ENCODE data around the gene TSEN2. TPM values are rescaled to one million over a fixed set of nuclear protein-coding genes. Genes with fewer than 3 reads are reported as not detected.

TSEN2 gene
- total and polyA plus RNA-seq, 12 donors, result 11.1 to 27.6 (median 20.5) TPM

DNA sequence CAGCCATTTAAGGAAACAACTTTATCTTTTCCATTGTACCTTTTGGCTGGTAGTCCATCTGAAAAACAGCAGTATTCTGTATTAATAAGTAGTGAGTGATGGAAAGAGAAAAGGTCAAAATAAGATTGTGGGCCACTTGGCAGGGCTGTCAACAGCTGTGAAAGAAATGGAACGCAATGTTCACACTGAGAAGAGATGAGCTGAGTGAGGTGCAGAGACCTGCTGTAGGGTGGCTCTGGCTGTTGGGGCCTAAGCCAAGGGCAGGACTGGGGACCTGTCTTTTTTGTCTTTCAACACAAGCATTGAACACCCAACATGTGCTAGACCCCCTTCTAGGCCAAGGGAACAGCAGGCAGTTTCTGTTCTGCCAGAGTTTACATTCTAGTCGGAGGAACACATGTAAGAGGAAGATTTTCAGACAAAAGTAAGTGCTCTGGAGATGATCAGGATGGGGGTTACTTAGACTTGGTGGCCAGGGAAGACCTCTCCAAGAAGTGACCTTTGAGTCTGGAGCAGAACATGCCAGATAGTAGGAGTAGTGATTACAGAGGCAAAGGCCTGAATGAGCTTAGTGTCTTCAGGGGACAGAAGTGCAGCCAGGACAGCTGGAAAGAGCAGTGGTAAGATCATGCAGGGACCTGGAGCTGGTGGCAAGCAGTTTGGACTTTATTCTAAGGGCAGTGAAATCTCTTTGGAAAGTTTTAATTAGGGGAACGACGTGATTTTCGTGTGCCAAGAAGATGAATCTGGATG lies 29.6 kb downstream of the TSEN2 start:
- DNase-seq, result peak in 1 of 7 donors; percentile 40
- Histone ChIP-seq H3K9me3 (replicated peaks in 1 of 3) (no peaks in the 10 kb centered on the region), H3K4me3 (no peak overlapping the region), H3K27ac (no peak overlapping the region), H3K4me1 (replicated peaks in 1 of 2) (peaks cover under 1 to 4% of the 10 kb centered on the region in 2 donors), H3K27me3 (no peaks in the 10 kb centered on the region), H3K36me3 (replicated peaks in 1 of 2) (peaks cover 0 to 5% of the 10 kb centered on the region in 2 donors)
- intact Hi-C loops (cut with DNase I), result no loop called here
- 89 to 94% (median 92%) methylated on average over 5 of the region's 5 CpGs for WGBS, 4 donors
- TF ChIP-seq POLR2A (IDR thresholded peaks at IDR 0.05), result no peak
- TF ChIP-seq, protein P1, sequence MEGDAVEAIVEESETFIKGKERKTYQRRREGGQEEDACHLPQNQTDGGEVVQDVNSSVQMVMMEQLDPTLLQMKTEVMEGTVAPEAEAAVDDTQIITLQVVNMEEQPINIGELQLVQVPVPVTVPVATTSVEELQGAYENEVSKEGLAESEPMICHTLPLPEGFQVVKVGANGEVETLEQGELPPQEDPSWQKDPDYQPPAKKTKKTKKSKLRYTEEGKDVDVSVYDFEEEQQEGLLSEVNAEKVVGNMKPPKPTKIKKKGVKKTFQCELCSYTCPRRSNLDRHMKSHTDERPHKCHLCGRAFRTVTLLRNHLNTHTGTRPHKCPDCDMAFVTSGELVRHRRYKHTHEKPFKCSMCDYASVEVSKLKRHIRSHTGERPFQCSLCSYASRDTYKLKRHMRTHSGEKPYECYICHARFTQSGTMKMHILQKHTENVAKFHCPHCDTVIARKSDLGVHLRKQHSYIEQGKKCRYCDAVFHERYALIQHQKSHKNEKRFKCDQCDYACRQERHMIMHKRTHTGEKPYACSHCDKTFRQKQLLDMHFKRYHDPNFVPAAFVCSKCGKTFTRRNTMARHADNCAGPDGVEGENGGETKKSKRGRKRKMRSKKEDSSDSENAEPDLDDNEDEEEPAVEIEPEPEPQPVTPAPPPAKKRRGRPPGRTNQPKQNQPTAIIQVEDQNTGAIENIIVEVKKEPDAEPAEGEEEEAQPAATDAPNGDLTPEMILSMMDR (IDR thresholded peaks at IDR 0.05), result no peak

DNA sequence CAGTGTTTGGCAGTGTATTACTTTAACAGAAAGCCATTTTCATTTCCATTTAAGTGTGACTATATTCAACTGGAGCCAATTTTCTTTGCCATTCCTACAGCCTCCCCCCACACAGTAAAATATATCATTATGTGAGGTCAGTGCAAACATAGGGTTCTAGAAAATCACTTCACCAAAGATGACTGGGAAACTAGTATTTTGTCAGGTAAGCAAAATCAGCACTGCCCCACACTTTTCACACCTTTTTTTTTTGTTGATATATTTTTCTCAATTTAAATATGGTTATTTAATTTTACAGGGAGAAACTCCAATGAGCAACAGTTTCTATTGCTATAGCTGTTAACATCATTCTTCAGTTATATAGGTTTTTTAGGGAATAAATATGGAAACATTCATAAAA lies 31.4 kb downstream of the TSEN2 start:
- Histone ChIP-seq H3K36me3 (replicated peaks in 1 of 2) (peaks cover 0 to 1% of the 10 kb centered on the region in 2 donors), H3K4me3 (no peak overlapping the region), H3K9me3 (replicated peaks in 1 of 3) (no peaks in the 10 kb centered on the region), H3K27me3 (no peaks in the 10 kb centered on the region), H3K4me1 (replicated peaks in 1 of 2) (no peaks in the 10 kb centered on the region), H3K27ac (no peak overlapping the region)
- no peak for TF ChIP-seq POLR2A (IDR thresholded peaks at IDR 0.05)
- TF ChIP-seq, protein P1 (IDR thresholded peaks at IDR 0.05), result no peak
- no peak for DNase-seq
- intact Hi-C loops (cut with DNase I), result no loop called here

DNA sequence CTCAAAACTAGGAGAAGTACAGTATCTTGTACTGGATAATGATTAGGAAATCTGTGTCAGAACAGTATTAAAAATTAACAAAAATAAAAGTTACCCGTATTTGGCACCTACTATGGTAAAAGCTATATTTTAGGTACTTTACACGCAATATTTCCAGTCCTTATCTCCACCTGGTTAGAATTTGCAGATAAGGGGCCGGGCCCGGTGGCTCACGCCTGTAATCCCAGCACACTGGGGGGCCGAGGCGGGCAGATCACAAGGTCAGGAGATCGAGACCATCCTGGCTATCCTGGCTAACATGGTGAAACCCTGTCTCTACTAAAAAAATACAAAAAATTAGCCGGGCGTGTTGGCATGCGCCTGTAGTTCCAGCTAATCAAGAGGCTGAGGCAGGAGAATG lies 32.6 kb downstream of the TSEN2 start:
- intact Hi-C loops (cut with DNase I), result no loop called here
- Histone ChIP-seq H3K27ac (no peak overlapping the region), H3K4me1 (replicated peaks in 1 of 2) (no peaks in the 10 kb centered on the region), H3K36me3 (replicated peaks in 1 of 2) (no peaks in the 10 kb centered on the region), H3K4me3 (no peak overlapping the region), H3K9me3 (replicated peaks in 1 of 3) (no peaks in the 10 kb centered on the region), H3K27me3 (no peaks in the 10 kb centered on the region)
- TF ChIP-seq POLR2A (IDR thresholded peaks at IDR 0.05), result no peak
- TF ChIP-seq, protein P1 (IDR thresholded peaks at IDR 0.05), result no peak
- 94 to 95% (median 95%) methylated on average over 11 of the region's 11 CpGs for WGBS, 4 donors
- peak in 1 of 7 donors; percentile 35 for DNase-seq

DNA sequence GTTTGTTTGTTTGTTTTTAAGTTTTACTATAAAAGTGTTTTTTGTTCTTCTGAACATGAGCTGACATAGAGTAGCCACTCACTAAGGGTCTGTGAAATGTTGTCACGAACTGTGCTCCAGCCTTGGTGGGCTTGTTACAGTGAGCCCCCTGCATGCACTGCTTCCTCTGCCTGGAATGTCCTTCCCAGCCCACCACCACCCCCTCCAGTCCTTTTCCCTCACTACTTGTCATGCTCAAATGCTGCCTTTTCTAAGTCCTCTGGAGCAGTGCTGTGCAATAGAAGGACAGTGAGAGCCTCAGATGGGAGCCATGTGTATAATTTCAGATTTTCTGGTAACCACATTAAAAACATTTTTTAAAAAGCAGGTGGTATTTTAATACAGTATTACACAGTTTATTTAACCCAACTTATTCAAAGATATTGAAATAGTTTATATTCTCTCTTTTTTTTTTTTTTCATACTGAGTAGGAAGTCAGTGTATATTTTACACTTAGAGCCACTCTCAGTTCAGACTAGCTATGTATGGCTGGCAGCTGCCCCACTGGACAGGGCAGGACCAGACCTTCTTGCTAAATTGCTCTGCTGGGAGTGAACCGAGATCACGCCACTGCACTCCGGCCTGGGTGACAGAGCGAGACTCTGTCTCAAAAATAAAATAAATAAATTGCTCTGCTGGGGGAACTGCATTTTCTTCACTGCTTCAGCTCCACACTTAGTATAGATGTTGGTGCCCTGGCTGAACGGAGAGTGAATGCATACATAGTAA lies 34.2 kb downstream of the TSEN2 start:
- no peaks in the 10 kb centered on the region for H3K9me3 ChIP-seq (replicated peaks in 1 of 3)
- H3K4me3 ChIP-seq, result no peak overlapping the region
- WGBS, 4 donors, result 91 to 97% (median 96%) methylated on average over 6 of the region's 6 CpGs
- TF ChIP-seq, protein P1 (IDR thresholded peaks at IDR 0.05), result no peak
- no peak for TF ChIP-seq POLR2A (IDR thresholded peaks at IDR 0.05)
- DNase-seq, result no peak
- intact Hi-C loops (cut with DNase I), result no loop called here
- H3K36me3 ChIP-seq (replicated peaks in 1 of 2), result no peaks in the 10 kb centered on the region
- H3K27me3 ChIP-seq, result no peaks in the 10 kb centered on the region
- no peaks in the 10 kb centered on the region for H3K4me1 ChIP-seq (replicated peaks in 1 of 2)
- H3K27ac ChIP-seq, result no peak overlapping the region
